CD1c-positive myeloid dendritic cell (primary cell): Measurements from ENCODE around the gene PTK7.
A peak's percentile ranks its signal among the peaks of the same experiment; 100 is the strongest.
"Not testable (repeated sequence)": the region's sequence is repeated elsewhere in the genome, so short reads cannot be mapped to it uniquely, and the experiment has no call there.

Experiments used
- DNase-seq: peaks from one replicate; pipeline ENCODE4 v3.0.0-alpha.2; 2016; ENCODE audit errors: extremely low spot score

The PTK7 gene

GRCh38 chr6:43054206-43054943 lies 21.7 kb upstream of the PTK7 start:
- DNase-seq, result no peak

- no peak for DNase-seq
These were observed 20.1 kb upstream of the PTK7 start for GRCh38 chr6:43055966-43056365.

- DNase-seq, result peak; percentile 25
These were observed 17.6 kb upstream of the PTK7 start for GRCh38 chr6:43058531-43058930.

GRCh38 chr6:43059168-43060033 lies 16.7 kb upstream of the PTK7 start, which contains the start of the genes KLC4 and MRPL2:
Gene KLC4 (plus strand): TSS chr6:43059631. CDS start chr6:43061336, 1,705 bp downstream.
Gene MRPL2 (minus strand): TSS chr6:43059434. CDS start chr6:43059381, 53 bp downstream.
- peak; percentile 99 for DNase-seq

GRCh38 chr6:43060034-43060754 lies 15.9 kb upstream of the PTK7 start:
- DNase-seq, result no peak

GRCh38 chr6:43060755-43061633 lies 15.1 kb upstream of the PTK7 start:
- DNase-seq, result no peak

GRCh38 chr6:43061861-43062260 lies 14.3 kb upstream of the PTK7 start:
- DNase-seq, result no peak

GRCh38 chr6:43062818-43063217 lies 13.3 kb upstream of the PTK7 start:
- no peak for DNase-seq

GRCh38 chr6:43070028-43070632 lies 6.0 kb upstream of the PTK7 start:
- peak; percentile 26 for DNase-seq

GRCh38 chr6:43074847-43075669 lies 1.1 kb upstream of the PTK7 start:
- DNase-seq, result no peak

- DNase-seq, result no peak
These were observed 584 bp downstream of the PTK7 start for GRCh38 chr6:43076464-43077332.

GRCh38 chr6:43077333-43077809 lies 1.3 kb downstream of the PTK7 start:
- DNase-seq, result no peak

- no peak for DNase-seq
These were observed 1.9 kb downstream of the PTK7 start for GRCh38 chr6:43077981-43078511.

- no peak for DNase-seq
These were observed 2.6 kb downstream of the PTK7 start for GRCh38 chr6:43078691-43079090.

- no peak for DNase-seq
These were observed 4.9 kb downstream of the PTK7 start for GRCh38 chr6:43081043-43081442.

- DNase-seq, result not testable (repeated sequence)
These were observed 5.8 kb downstream of the PTK7 start for GRCh38 chr6:43081922-43082321.

- DNase-seq, result no peak
These were observed 6.9 kb downstream of the PTK7 start for GRCh38 chr6:43082806-43083655.
